HepG2 (cell line): Measurements from ENCODE around the gene TTC16. TPM values are rescaled to one million over a fixed set of nuclear protein-coding genes. Genes with fewer than 3 reads are reported as not detected.

Experiments used
- BATF2 ChIP-seq: sonication (generic); formaldehyde crosslinking; IDR thresholded peaks from 2 replicates; pipeline ENCODE4 v1.8.0; 2022; ENCODE audit warnings: mild to moderate bottlenecking, missing genetic modification reagents, moderate library complexity
- CCAR2 ChIP-seq: fragments of 200-400 bp; formaldehyde crosslinking; optimal IDR thresholded peaks from 2 replicates; pipeline ENCODE3; 2018; ENCODE audit warnings: low read depth, mild to moderate bottlenecking, low read length, moderate library complexity
- GATAD2A ChIP-seq: IDR thresholded peaks from 2 replicates; pipeline ENCODE4 v1.6.1; 2016
- GLI4 ChIP-seq: sonication (generic); formaldehyde crosslinking; IDR thresholded peaks from 2 replicates; pipeline ENCODE4 v1.5.1; 2020; ENCODE audit warnings: missing genetic modification reagents, mild to moderate bottlenecking, moderate library complexity, borderline replicate concordance
- IRF2 ChIP-seq: IDR thresholded peaks from 2 replicates; pipeline ENCODE4 v1.6.1; 2018; ENCODE audit warnings: missing genetic modification reagents, missing compliant biosample characterization
- KAT7 ChIP-seq: IDR thresholded peaks from 2 replicates; pipeline ENCODE4 v1.6.1; 2018; ENCODE audit warnings: borderline replicate concordance, missing compliant biosample characterization
- KDM3A ChIP-seq: IDR thresholded peaks from 2 replicates; pipeline ENCODE4 v1.6.1; 2018; ENCODE audit warnings: low read depth, missing compliant biosample characterization
- MLXIP ChIP-seq: sonication (generic); formaldehyde crosslinking; IDR thresholded peaks from 2 replicates; pipeline ENCODE4 v1.9.0; 2021; ENCODE audit warnings: missing genetic modification reagents, borderline replicate concordance
- MXI1 ChIP-seq: IDR thresholded peaks from 3 replicates; pipeline ENCODE4 v1.6.1; 2012; ENCODE audit warnings: low read depth, low read length, inconsistent platforms, borderline replicate concordance
- NAIF1 ChIP-seq: sonication (generic); formaldehyde crosslinking; IDR thresholded peaks from 2 replicates; pipeline ENCODE4 v1.5.0; 2020; ENCODE audit warnings: mild to moderate bottlenecking, missing genetic modification reagents, borderline replicate concordance
- PREB ChIP-seq: sonication (generic); formaldehyde crosslinking; IDR thresholded peaks from 2 replicates; pipeline ENCODE4 v1.4.0; 2020; ENCODE audit warnings: missing genetic modification reagents
- PRMT3 ChIP-seq: sonication (generic); formaldehyde crosslinking; IDR thresholded peaks from 2 replicates; pipeline ENCODE4 v1.8.1; 2022; ENCODE audit warnings: low read depth, mild to moderate bottlenecking, moderate library complexity, missing genetic modification reagents, borderline replicate concordance
- SMC3 ChIP-seq: IDR thresholded peaks from 2 replicates; pipeline ENCODE4 v1.6.1; 2011; ENCODE audit warnings: low read length, improper control_type of control experiment
- SNRNP70 ChIP-seq: fragments of 200-400 bp; formaldehyde crosslinking; IDR thresholded peaks from 2 replicates; pipeline ENCODE4 v1.6.1; 2017; ENCODE audit warnings: mild to moderate bottlenecking, low read depth, low read length, moderate library complexity
- SSRP1 ChIP-seq: IDR thresholded peaks from 2 replicates; pipeline ENCODE4 v1.6.1; 2016; ENCODE audit warnings: control low read depth
- TOE1 ChIP-seq: sonication (generic); formaldehyde crosslinking; IDR thresholded peaks from 2 replicates; pipeline ENCODE4 v1.4.0; 2020; ENCODE audit warnings: mild to moderate bottlenecking, missing genetic modification reagents
- TSC22D2 ChIP-seq: sonication (generic); formaldehyde crosslinking; IDR thresholded peaks from 2 replicates; pipeline ENCODE4 v1.5.1; 2020; ENCODE audit warnings: missing genetic modification reagents, mild to moderate bottlenecking, borderline replicate concordance
- ZNF329 ChIP-seq: sonication (generic); formaldehyde crosslinking; IDR thresholded peaks from 2 replicates; pipeline ENCODE4 v1.9.0; 2021; ENCODE audit warnings: low read depth, mild to moderate bottlenecking, missing genetic modification reagents
- ZNF33A ChIP-seq: sonication (generic); formaldehyde crosslinking; IDR thresholded peaks from 2 replicates; pipeline ENCODE4 v1.5.1; 2020; ENCODE audit warnings: missing genetic modification reagents, mild to moderate bottlenecking, moderate library complexity, borderline replicate concordance
- ZNF549 ChIP-seq: sonication (generic); formaldehyde crosslinking; IDR thresholded peaks from 2 replicates; pipeline ENCODE4 v1.5.0; 2020; ENCODE audit warnings: missing genetic modification reagents
- ZNF574 ChIP-seq: sonication (generic); formaldehyde crosslinking; IDR thresholded peaks from 2 replicates; pipeline ENCODE4 v1.4.0; 2020; ENCODE audit warnings: missing genetic modification reagents
- ZNF761 ChIP-seq: sonication (generic); formaldehyde crosslinking; conservative IDR thresholded peaks from 2 replicates; pipeline ENCODE4 v1.4.0; 2020; ENCODE audit warnings: mild to moderate bottlenecking, missing genetic modification reagents
- ZSCAN12 ChIP-seq: sonication (generic); formaldehyde crosslinking; IDR thresholded peaks from 2 replicates; pipeline ENCODE4 v1.9.0; 2021; ENCODE audit warnings: mild to moderate bottlenecking, missing genetic modification reagents
- ZSCAN22 ChIP-seq: sonication (generic); formaldehyde crosslinking; IDR thresholded peaks from 2 replicates; pipeline ENCODE4 v1.4.0; 2020; ENCODE audit warnings: mild to moderate bottlenecking, missing genetic modification reagents
- polyA plus RNA-seq, 8 experiments: library from polyadenylated mRNA; depleted of rRNA in 3 of 8; stranded (reverse) in 7 of 8; unstranded in 1 of 8; fragments of >200 nt; fragmentation: Illumina TruSeq in 4 of 8; extraction: Trizol in 4 of 8; gene quantifications; 2 replicates each; pipeline versions ENCODE4 v1.2.1 to v1.2.3, GENCODE V29; 2011 to 2016; ENCODE audit warnings: low read depth in 4 of 8, missing spikeins in 1 of 8, mixed read lengths in 1 of 8; ENCODE audit not compliant: insufficient read depth in 1 of 8
- total RNA-seq, 5 experiments: library from RNA; depleted of rRNA; stranded (reverse); fragments of >200 nt; fragmentation: Illumina TruSeq; extraction: Trizol; gene quantifications; 2 replicates each; pipeline ENCODE4 v1.2.3, GENCODE V29; 2016; ENCODE audit warnings: low read depth in 1 of 5

The TTC16 gene
- total and polyA plus RNA-seq, 2 of the 13 experiments (the other 11 are each of a cell fraction or from before 2014, with no cell fraction given) = not detected

- TF ChIP-seq TOE1 (CRISPR knock-in tag) (peak; percentile 74; the same call in 1 of the 2 replicates), CCAR2 (no peak), GATAD2A (CRISPR knock-in tag) (no peak), NAIF1 (CRISPR knock-in tag) (no peak), SNRNP70 (no peak), MXI1 (peak; percentile 98), KDM3A (0 out of 2 replicates have a peak, but pooled peaks have one; percentile 57), MLXIP (CRISPR knock-in tag) (no peak), KAT7 (CRISPR knock-in tag) (no peak), SSRP1 (CRISPR knock-in tag) (no peak), TSC22D2 (no peak), SMC3 (peak; percentile 65), ZNF574 (peak; percentile 87), PREB (0 out of 2 replicates have a peak, but pooled peaks have one; percentile 30), ZSCAN22 (no peak), ZNF33A (CRISPR knock-in tag) (no peak), IRF2 (CRISPR knock-in tag) (peak; percentile 89), PRMT3 (CRISPR knock-in tag) (no peak; the same call in 1 of the 2 replicates), ZNF761 (CRISPR knock-in tag) (peak; percentile 94), BATF2 (CRISPR knock-in tag) (no peak), ZNF329 (CRISPR knock-in tag) (no peak), ZSCAN12 (CRISPR knock-in tag) (no peak), GLI4 (CRISPR knock-in tag) (no peak), ZNF549 (no peak)
These were observed 19.1 kb downstream of the TTC16 start, which contains the start of gene TOR2A (continued) for GRCh38 chr9:127734747-127735529.
